GM21576 (cell line): ENCODE results near the gene SERBP1.
A peak's percentile ranks its signal among the peaks of the same experiment; 100 is the strongest.
"Not testable (repeated sequence)": the region's sequence is repeated elsewhere in the genome, so short reads cannot be mapped to it uniquely, and the experiment has no call there.

Source experiments
- ATAC-seq: cut with Tn5 transposase; IDR thresholded peaks from one replicate; pipeline ENCODE4 v1.9.1; 2021; ENCODE audit warnings: mild to moderate bottlenecking, moderate library complexity; ENCODE audit not compliant: unreplicated experiment

Gene SERBP1

DNA sequence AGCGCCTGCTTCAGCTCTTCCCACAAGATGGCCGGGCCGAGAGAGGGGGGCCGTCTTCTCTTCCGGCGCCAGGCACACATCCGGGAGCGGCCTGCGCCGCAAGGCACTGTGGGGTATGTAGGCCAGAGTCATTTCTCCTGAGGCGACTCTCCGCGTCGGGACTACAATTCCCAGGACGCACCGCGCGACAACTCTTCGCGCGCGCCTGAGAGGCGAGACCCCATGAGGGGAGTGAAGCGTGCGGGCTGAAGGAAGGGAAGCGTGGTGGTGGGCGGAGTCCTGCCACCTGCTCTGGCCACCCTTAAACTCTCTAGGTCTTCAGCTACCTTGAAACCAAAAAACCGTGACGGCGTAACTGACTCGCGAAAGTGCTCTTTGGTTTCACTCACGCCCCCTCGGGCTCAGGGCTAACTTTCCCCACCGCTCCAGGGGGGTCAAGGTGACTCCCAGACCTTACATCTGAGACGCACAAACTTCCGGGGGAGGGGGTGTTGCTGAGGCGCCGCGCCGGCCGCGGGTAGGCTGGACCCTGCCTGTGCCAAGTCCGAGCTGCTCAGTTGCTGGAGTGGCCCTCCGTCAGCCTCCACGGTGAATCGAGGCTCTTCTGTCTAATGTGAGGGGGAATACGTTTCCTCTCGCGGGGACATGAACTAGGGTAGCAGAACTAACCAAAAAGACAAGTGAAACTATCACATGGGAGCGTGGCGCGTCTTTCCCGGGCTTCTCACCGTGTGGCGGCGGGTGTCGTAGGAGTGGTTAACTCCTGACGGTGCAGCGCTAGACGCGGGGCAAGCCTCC is at the start of gene SERBP1:
Gene SERBP1, minus strand, starts transcription at position 45 of the 798 bp plus-strand sequence. CDS start 102 bp downstream, outside the sequence.
- ATAC-seq = peak; percentile 88

GRCh38 chr1:67479146-67479891 is 49.1 kb upstream of the SERBP1 start:
- ATAC-seq = no peak

- no peak for ATAC-seq
These were observed 46.7 kb upstream of the SERBP1 start for GRCh38 chr1:67476906-67477305.

DNA sequence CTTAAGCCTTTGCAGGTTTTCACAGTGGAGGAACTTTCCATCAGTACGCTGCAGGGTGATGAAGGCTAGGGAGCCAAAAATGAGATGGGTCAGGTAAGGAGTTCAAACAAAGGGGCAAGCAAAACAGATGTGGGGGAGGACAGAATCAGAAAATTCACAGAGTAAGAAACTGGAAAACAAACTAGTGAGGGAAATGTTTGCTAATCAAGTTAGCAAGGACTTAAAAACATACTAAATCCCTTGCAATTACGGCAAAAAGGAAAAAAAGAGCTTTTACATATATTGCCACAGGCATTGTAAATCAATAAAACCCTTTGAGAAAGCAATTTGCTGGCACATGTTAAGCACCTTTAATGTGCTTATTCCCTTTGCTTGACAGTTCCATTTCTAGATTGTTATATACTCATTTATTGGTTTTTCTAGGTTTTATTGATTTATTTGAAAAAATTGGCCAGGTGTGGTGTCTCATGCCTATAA is 45.8 kb upstream of the SERBP1 start:
- ATAC-seq = no peak

DNA sequence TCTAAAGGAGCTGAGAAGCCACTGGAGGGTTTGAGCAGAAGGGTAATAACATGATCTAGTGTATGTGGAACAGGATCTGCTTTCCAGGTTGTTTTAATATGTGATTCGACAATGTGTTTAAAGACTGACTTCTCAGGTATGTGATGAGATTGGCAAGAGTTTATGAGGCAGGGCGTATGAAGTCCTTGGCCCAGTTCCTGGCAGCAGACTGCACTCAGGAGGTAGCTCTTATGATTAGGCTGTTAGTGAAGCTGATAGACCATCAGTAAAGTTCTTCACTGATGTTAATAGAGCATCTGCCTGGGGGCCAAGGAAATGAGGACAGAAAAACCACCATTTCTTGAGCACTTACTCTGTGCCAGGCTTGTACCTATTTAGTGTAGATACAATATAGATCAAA is 41.9 kb upstream of the SERBP1 start:
- ATAC-seq = no peak

GRCh38 chr1:67469431-67469830 is 39.2 kb upstream of the SERBP1 start:
- ATAC-seq = no peak

GRCh38 chr1:67468066-67468718 is 38.0 kb upstream of the SERBP1 start:
- no peak for ATAC-seq

- ATAC-seq = no peak
These were observed 35.2 kb upstream of the SERBP1 start for GRCh38 chr1:67465375-67465774.

GRCh38 chr1:67464746-67465145 is 34.5 kb upstream of the SERBP1 start:
- no peak for ATAC-seq

- no peak for ATAC-seq
These were observed 33.9 kb upstream of the SERBP1 start for GRCh38 chr1:67464058-67464457.

DNA sequence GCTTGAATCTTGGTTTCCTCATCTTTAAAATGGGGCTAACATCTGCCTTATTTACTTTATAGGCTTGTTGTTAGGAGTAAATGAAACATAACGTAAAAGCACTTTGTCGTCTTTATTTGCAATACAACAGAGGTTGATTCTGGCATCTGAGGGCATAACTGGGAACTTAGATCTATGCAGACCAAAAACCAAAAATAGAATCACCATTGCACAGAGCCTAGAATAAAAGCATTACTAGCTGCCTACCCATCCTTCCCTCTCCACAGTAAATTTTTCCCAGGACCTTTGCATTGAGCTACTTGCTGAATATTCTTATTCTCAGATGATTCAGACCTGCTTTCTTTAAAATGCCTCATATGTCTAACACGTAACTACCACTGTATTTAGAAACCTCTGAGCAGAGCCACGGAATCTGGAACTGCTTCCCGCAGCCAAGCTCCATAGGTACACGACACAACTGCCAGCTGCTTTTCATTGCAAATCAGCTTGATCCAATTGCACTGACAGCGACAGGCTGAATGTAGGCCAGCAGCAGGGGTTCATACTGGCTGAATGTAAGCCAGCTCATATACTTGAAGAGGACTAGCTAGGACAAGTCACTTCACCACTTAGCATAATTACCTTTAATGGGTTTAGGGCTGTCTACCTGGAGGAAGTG is 33.2 kb upstream of the SERBP1 start:
- no peak for ATAC-seq

- no peak for ATAC-seq
These were observed 30.7 kb upstream of the SERBP1 start for GRCh38 chr1:67460676-67461500.

- ATAC-seq = no peak
These were observed 28.9 kb upstream of the SERBP1 start for GRCh38 chr1:67459068-67459467.

- no peak for ATAC-seq
These were observed 28.5 kb upstream of the SERBP1 start for GRCh38 chr1:67458663-67459062.

- ATAC-seq = no peak
These were observed 27.0 kb upstream of the SERBP1 start for GRCh38 chr1:67457247-67457646.

GRCh38 chr1:67451815-67452214 is 21.6 kb upstream of the SERBP1 start:
- no peak for ATAC-seq

GRCh38 chr1:67451356-67451755 is 21.2 kb upstream of the SERBP1 start:
- ATAC-seq = no peak

DNA sequence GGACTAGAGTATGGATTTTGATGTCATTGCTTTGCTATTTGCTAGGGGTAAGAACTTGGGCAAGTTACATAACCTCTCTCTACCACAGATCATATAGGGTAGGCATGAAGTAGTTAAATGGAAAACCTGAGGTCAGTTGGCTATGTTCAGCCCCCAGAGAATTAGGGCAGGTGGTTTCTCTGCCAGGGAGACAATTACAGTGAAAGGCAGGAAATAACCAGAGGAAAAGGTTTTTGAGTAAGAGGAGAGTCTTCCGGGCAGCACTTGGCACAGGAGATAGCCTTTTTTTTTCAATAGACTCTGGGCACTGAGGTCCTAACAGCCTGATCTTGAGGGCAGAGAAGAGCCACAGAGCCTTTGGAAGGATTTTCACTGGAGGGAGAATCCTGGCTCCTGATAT is 16.7 kb upstream of the SERBP1 start:
- no peak for ATAC-seq

DNA sequence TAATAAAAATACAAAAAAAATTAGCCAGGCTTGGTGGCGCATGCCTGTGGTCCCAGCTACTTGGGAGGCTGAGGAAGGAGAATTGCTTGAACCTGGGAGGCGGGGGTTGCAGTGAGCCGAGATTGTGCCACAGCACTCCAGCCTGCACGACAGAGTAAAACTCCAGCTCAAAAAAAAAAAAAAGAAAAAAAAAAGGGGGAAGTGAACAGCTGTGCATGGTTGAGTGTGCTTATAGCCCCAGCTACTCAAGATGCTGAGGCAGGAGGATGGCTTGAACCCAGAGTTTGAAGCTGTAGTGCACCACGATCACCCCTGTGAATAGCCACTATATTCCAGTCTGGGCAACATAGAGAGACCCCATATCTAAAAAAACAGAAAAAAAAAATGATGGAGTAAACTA is 15.8 kb upstream of the SERBP1 start:
- not testable (repeated sequence) for ATAC-seq

- ATAC-seq = no peak
These were observed 11.6 kb upstream of the SERBP1 start for GRCh38 chr1:67441739-67442281.
